ENCODE results near the gene ZNF516. TPM values are rescaled to one million over a fixed set of nuclear protein-coding genes. Genes with fewer than 3 reads are reported as not detected.

The ZNF516 gene
- total RNA-seq, 2 donors from 2014 or later: 10.8 to 21.1 TPM

GRCh38 chr18:76448256-76449110 is 46.6 kb downstream of the ZNF516 start:
- H3K27me3 Mint-ChIP-seq: no peaks in the 10 kb centered on the region
- H3K9me3 Mint-ChIP-seq: no peaks in the 10 kb centered on the region
- DNase-seq (ENCODE audit: low spot score): no peak
- H3K36me3 Mint-ChIP-seq: no peaks in the 10 kb centered on the region
- H3K4me3 Mint-ChIP-seq: peak overlapping the region; percentile 53
- H3K4me1 Mint-ChIP-seq (ENCODE audit: low read depth in 2 of 2): peaks cover 36 to 56% of the 10 kb centered on the region in 2 donors
- ATAC-seq: peak in 1 of 2 donors; percentile 37
- H3K27ac Mint-ChIP-seq: peak overlapping the region; percentile 50 to 97

GRCh38 chr18:76447258-76447890 is 47.7 kb downstream of the ZNF516 start:
- peak overlapping the region in 1 of 2 donors; percentile 97 for H3K27ac Mint-ChIP-seq
- no peaks in the 10 kb centered on the region for H3K9me3 Mint-ChIP-seq
- no peak for ATAC-seq
- H3K4me1 Mint-ChIP-seq (ENCODE audit: low read depth in 2 of 2): peaks cover 33 to 59% of the 10 kb centered on the region in 2 donors
- no peak overlapping the region for H3K4me3 Mint-ChIP-seq
- no peaks in the 10 kb centered on the region for H3K27me3 Mint-ChIP-seq
- DNase-seq (ENCODE audit: low spot score): no peak
- H3K36me3 Mint-ChIP-seq: no peaks in the 10 kb centered on the region

- Mint-ChIP-seq H3K27me3 (no peaks in the 10 kb centered on the region), H3K9me3 (no peaks in the 10 kb centered on the region), H3K4me1 (ENCODE audit: low read depth in 2 of 2) (peaks cover 32 to 57% of the 10 kb centered on the region in 2 donors), H3K36me3 (no peaks in the 10 kb centered on the region), H3K4me3 (no peak overlapping the region), H3K27ac (peak overlapping the region in 1 of 2 donors; percentile 74)
- ATAC-seq (no peak), DNase-seq (ENCODE audit: low spot score) (no peak)
Observed at GRCh38 chr18:76446321-76447257, 48.5 kb downstream of the ZNF516 start.

- H3K9me3 Mint-ChIP-seq: no peaks in the 10 kb centered on the region
- H3K27me3 Mint-ChIP-seq: no peaks in the 10 kb centered on the region
- H3K4me3 Mint-ChIP-seq: no peak overlapping the region
- H3K4me1 Mint-ChIP-seq (ENCODE audit: low read depth in 2 of 2): peaks cover 30 to 52% of the 10 kb centered on the region in 2 donors
- peak overlapping the region in 1 of 2 donors; percentile 74 for H3K27ac Mint-ChIP-seq
- DNase-seq (ENCODE audit: low spot score) (no peak), ATAC-seq (peak in 1 of 2 donors; percentile 13)
- H3K36me3 Mint-ChIP-seq: no peaks in the 10 kb centered on the region
Observed at GRCh38 chr18:76445741-76446232, 49.3 kb downstream of the ZNF516 start.

GRCh38 chr18:76445275-76445674 is 49.8 kb downstream of the ZNF516 start:
- Mint-ChIP-seq H3K9me3 (no peaks in the 10 kb centered on the region), H3K36me3 (no peaks in the 10 kb centered on the region), H3K4me3 (no peak overlapping the region), H3K27me3 (no peaks in the 10 kb centered on the region), H3K27ac (peak overlapping the region in 1 of 2 donors; percentile 74), H3K4me1 (ENCODE audit: low read depth in 2 of 2) (peaks cover 26 to 47% of the 10 kb centered on the region in 2 donors)
- DNase-seq (ENCODE audit: low spot score): no peak
- no peak for ATAC-seq

- no peak for DNase-seq (ENCODE audit: low spot score)
- ATAC-seq: no peak
- H3K9me3 Mint-ChIP-seq: no peaks in the 10 kb centered on the region
- H3K27me3 Mint-ChIP-seq: no peaks in the 10 kb centered on the region
- H3K4me1 Mint-ChIP-seq (ENCODE audit: low read depth in 2 of 2): peaks cover 20 to 42% of the 10 kb centered on the region in 2 donors
- peak overlapping the region in 1 of 2 donors; percentile 74 for H3K27ac Mint-ChIP-seq
- H3K4me3 Mint-ChIP-seq: no peak overlapping the region
- H3K36me3 Mint-ChIP-seq: no peaks in the 10 kb centered on the region
Observed at GRCh38 chr18:76444446-76445105, 50.5 kb downstream of the ZNF516 start.

GRCh38 chr18:76443519-76444445 is 51.3 kb downstream of the ZNF516 start:
- DNase-seq (ENCODE audit: low spot score) (no peak), ATAC-seq (no peak)
- Mint-ChIP-seq H3K4me3 (no peak overlapping the region), H3K9me3 (no peaks in the 10 kb centered on the region), H3K4me1 (ENCODE audit: low read depth in 2 of 2) (peaks cover 13 to 34% of the 10 kb centered on the region in 2 donors), H3K27ac (no peak overlapping the region), H3K36me3 (no peaks in the 10 kb centered on the region), H3K27me3 (no peaks in the 10 kb centered on the region)

- no peaks in the 10 kb centered on the region for H3K9me3 Mint-ChIP-seq
- ATAC-seq: no peak
- no peak overlapping the region for H3K4me3 Mint-ChIP-seq
- H3K4me1 Mint-ChIP-seq (ENCODE audit: low read depth in 2 of 2): peaks cover 4 to 25% of the 10 kb centered on the region in 2 donors
- no peak overlapping the region for H3K27ac Mint-ChIP-seq
- no peaks in the 10 kb centered on the region for H3K27me3 Mint-ChIP-seq
- no peak for DNase-seq (ENCODE audit: low spot score)
- H3K36me3 Mint-ChIP-seq: no peaks in the 10 kb centered on the region
Observed at GRCh38 chr18:76442413-76443171, 52.5 kb downstream of the ZNF516 start.

GRCh38 chr18:76441668-76442412 is 53.2 kb downstream of the ZNF516 start:
- H3K27me3 Mint-ChIP-seq: no peaks in the 10 kb centered on the region

GRCh38 chr18:76441002-76441667 is 53.9 kb downstream of the ZNF516 start:
- ATAC-seq: peak in 1 of 2 donors; percentile 25
- Mint-ChIP-seq H3K9me3 (no peaks in the 10 kb centered on the region), H3K36me3 (no peaks in the 10 kb centered on the region), H3K4me1 (ENCODE audit: low read depth in 2 of 2) (peaks cover 0 to 20% of the 10 kb centered on the region in 2 donors), H3K27me3 (no peaks in the 10 kb centered on the region), H3K27ac (no peak overlapping the region), H3K4me3 (no peak overlapping the region)
- DNase-seq (ENCODE audit: low spot score): peak; percentile 58

More at GRCh38 chr18:76441668-76442412, 53.2 kb downstream of the ZNF516 start:
- Mint-ChIP-seq H3K27ac (no peak overlapping the region), H3K4me3 (no peak overlapping the region), H3K36me3 (no peaks in the 10 kb centered on the region), H3K4me1 (ENCODE audit: low read depth in 2 of 2) (peaks cover 0 to 23% of the 10 kb centered on the region in 2 donors), H3K9me3 (no peaks in the 10 kb centered on the region)
- peak; percentile 58 for DNase-seq (ENCODE audit: low spot score)
- ATAC-seq: no peak

- ATAC-seq (no peak), DNase-seq (ENCODE audit: low spot score) (no peak)
- Mint-ChIP-seq H3K27ac (no peak overlapping the region), H3K9me3 (no peaks in the 10 kb centered on the region), H3K27me3 (no peaks in the 10 kb centered on the region), H3K36me3 (no peaks in the 10 kb centered on the region), H3K4me3 (no peak overlapping the region), H3K4me1 (ENCODE audit: low read depth in 2 of 2) (peaks cover 0 to 15% of the 10 kb centered on the region in 2 donors)
Observed at GRCh38 chr18:76437910-76438309, 57.1 kb downstream of the ZNF516 start.

Data from natural killer cell treated with Interleukin-12 subunit alpha and Interleukin-12 subunit beta and Interleukin-15 and Interleukin-18, amount 100 ng/mL, for 72 hours (primary cell).